SU-DHL-6 (cell line): ENCODE data around the gene LSM2.
"Not testable (repeated sequence)": the region's sequence is repeated elsewhere in the genome, so short reads cannot be mapped to it uniquely, and the experiment has no call there.

Experiments
- EZH2phosphoT487 ChIP-seq: fragments of 200-600 bp; sonication (generic), shearing (Covaris generic); conservative IDR thresholded peaks from 2 replicates; pipeline ENCODE4 v1.6.1; 2018; ENCODE audit warnings: mild to moderate bottlenecking, antibody characterized with exemption, low read length, moderate library complexity, mixed read lengths
- TF ChIP-seq, protein P1 (sequence below): fragments of 200-600 bp; sonication (generic); IDR thresholded peaks from one replicate; pipeline ENCODE4 v1.5.1; 2017; ENCODE audit warnings: antibody characterized with exemption, mild to moderate bottlenecking, low read length, moderate library complexity; ENCODE audit not compliant: insufficient read depth, poor library complexity, severe bottlenecking

DNA sequence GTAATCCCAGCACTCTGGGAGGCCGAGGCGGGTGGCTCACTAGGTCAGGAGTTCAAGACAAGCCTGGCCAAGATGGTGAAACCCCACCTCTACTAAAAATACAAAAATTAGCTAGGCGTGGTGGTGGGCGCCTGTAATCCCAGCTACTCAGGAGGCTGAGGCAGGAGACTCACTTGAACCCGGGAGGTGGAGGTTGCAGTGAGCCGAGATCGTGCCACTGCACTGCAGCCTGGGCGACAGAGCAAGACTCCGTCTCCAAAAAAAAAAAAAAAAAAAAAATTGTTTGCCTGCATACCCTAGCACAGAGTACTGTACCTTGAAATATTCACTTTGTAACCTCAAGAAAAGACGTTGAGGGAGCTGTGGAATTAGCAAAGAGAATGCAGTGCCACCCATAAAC is 13.6 kb upstream of the LSM2 start:
- TF ChIP-seq, protein P1, sequence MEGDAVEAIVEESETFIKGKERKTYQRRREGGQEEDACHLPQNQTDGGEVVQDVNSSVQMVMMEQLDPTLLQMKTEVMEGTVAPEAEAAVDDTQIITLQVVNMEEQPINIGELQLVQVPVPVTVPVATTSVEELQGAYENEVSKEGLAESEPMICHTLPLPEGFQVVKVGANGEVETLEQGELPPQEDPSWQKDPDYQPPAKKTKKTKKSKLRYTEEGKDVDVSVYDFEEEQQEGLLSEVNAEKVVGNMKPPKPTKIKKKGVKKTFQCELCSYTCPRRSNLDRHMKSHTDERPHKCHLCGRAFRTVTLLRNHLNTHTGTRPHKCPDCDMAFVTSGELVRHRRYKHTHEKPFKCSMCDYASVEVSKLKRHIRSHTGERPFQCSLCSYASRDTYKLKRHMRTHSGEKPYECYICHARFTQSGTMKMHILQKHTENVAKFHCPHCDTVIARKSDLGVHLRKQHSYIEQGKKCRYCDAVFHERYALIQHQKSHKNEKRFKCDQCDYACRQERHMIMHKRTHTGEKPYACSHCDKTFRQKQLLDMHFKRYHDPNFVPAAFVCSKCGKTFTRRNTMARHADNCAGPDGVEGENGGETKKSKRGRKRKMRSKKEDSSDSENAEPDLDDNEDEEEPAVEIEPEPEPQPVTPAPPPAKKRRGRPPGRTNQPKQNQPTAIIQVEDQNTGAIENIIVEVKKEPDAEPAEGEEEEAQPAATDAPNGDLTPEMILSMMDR: not testable (repeated sequence)
- TF ChIP-seq EZH2phosphoT487: not testable (repeated sequence)
